ENCODE results near the gene RND2. TPM values are rescaled to one million over a fixed set of nuclear protein-coding genes. Genes with fewer than 3 reads are reported as not detected.
A peak's percentile ranks its signal among the peaks of the same experiment; 100 is the strongest.

Gene RND2
- total and polyA plus RNA-seq, 2 of the 13 experiments (the other 11 are each of a cell fraction or from before 2014, with no cell fraction given): 0.05 to 0.11 TPM

DNA sequence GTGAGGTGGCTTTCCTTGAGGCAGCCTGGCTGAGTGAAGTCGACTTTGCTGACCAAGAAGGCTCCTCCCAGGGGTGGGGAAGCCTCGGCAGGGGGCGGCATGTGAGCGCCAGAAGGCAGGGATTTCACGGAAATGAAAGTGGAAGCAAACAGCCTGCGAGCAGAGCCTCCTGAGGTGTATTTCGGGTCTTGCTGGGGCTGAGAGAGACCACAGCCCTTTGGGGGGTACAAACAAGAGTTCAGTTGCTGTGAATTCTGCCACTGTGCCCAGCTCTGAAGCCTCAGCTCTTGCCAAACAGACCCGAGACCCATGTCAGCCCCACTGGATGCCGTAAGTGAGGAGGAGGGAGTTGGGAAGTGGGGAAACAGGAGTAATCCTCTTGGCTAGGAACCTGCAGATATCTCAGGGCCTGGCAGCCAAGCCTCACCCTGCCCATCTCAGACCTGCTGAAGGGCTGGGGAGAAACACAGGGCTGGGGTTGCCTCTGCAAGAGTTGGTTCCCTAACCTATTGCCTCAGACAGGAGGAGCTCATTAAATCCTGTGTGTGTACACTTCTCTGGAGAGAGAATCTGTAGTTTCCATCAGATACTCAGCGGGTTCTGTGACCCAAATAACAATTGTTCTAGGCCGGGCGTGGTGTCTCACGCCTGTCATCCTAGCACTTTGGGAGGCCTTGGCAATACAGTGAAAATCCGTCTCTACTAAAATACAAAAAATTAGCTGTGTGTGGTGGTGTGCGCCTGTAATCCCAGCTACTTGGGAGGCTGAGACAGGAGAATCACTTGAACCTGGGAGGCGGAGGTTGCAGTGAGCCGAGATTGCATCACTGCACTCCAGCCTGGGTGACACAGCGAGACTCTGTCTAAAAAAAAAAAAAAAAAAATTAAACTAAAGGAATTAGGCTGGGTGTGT, 18.1 kb upstream of the RND2 start, which contains the start of gene IFI35 (continued):
- TF ChIP-seq ZBTB26 (CRISPR knock-in tag; IDR thresholded peaks at IDR 0.05; ENCODE audit: borderline replicate concordance): peak; percentile 72
- no peak; the same call in 1 of the 2 replicates for TF ChIP-seq REL (CRISPR knock-in tag; conservative IDR thresholded peaks at IDR 0.05)
- no peak for TF ChIP-seq ZNF780A (CRISPR knock-in tag; IDR thresholded peaks at IDR 0.05)
- TF ChIP-seq RAD21 (CRISPR knock-in tag; IDR thresholded peaks at IDR 0.05): peak; percentile 88
- TF ChIP-seq ZSCAN30 (CRISPR knock-in tag; IDR thresholded peaks at IDR 0.05): no peak
- TF ChIP-seq TEF (CRISPR knock-in tag; IDR thresholded peaks at IDR 0.05): no peak
- no peak for TF ChIP-seq NFYC (CRISPR knock-in tag; IDR thresholded peaks at IDR 0.05)
- no peak for TF ChIP-seq ZNF3 (CRISPR knock-in tag; IDR thresholded peaks at IDR 0.05)
- TF ChIP-seq THAP8 (CRISPR knock-in tag; IDR thresholded peaks at IDR 0.05; ENCODE audit: borderline replicate concordance): no peak
- TF ChIP-seq ELF3 (CRISPR knock-in tag; IDR thresholded peaks at IDR 0.05): peak; percentile 93
- TF ChIP-seq BCL3 (CRISPR knock-in tag; IDR thresholded peaks at IDR 0.05): no peak; the same call in 1 of the 2 replicates
- no peak for TF ChIP-seq CCAR2 (optimal IDR thresholded peaks at IDR 0.05; ENCODE audit: low read depth, low read length)
- TF ChIP-seq ZSCAN21 (CRISPR knock-in tag; IDR thresholded peaks at IDR 0.05; ENCODE audit: borderline replicate concordance): no peak
- no peak; the same call in 1 of the 2 replicates for TF ChIP-seq KDM5B (CRISPR knock-in tag; IDR thresholded peaks at IDR 0.05; ENCODE audit: borderline replicate concordance)
- TF ChIP-seq MED1 (CRISPR knock-in tag; IDR thresholded peaks at IDR 0.05): peak; percentile 74; the same call in 1 of the 2 replicates
- no peak for TF ChIP-seq ZNF552 (CRISPR knock-in tag; IDR thresholded peaks at IDR 0.05; ENCODE audit: borderline replicate concordance)
- no peak for TF ChIP-seq SIN3B (IDR thresholded peaks at IDR 0.05; ENCODE audit: low read length)
- TF ChIP-seq HMG20A (CRISPR knock-in tag; IDR thresholded peaks at IDR 0.05; ENCODE audit: borderline replicate concordance): no peak
- TF ChIP-seq NFE2 (CRISPR knock-in tag; IDR thresholded peaks at IDR 0.05): no peak
- TF ChIP-seq, protein P1, sequence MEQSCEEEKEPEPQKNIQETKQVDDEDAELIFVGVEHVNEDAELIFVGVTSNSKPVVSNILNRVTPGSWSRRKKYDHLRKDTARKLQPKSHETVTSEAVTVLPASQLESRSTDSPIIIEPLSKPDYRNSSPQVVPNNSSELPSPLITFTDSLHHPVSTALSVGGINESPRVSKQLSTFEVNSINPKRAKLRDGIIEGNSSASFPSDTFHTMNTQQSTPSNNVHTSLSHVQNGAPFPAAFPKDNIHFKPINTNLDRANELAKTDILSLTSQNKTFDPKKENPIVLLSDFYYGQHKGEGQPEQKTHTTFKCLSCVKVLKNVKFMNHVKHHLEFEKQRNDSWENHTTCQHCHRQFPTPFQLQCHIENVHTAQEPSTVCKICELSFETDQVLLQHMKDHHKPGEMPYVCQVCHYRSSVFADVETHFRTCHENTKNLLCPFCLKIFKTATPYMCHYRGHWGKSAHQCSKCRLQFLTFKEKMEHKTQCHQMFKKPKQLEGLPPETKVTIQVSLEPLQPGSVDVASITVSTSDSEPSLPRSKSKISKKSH (CRISPR knock-in tag; IDR thresholded peaks at IDR 0.05; ENCODE audit: borderline replicate concordance): peak; percentile 67; the same call in 1 of the 2 replicates
- TF ChIP-seq ARNT2 (CRISPR knock-in tag; IDR thresholded peaks at IDR 0.05; ENCODE audit: low read depth): no peak
- TF ChIP-seq ZNF672 (CRISPR knock-in tag; IDR thresholded peaks at IDR 0.05): no peak
- no peak for TF ChIP-seq ZNF446 (CRISPR knock-in tag; IDR thresholded peaks at IDR 0.05)
- TF ChIP-seq ZNF790 (CRISPR knock-in tag; IDR thresholded peaks at IDR 0.05; ENCODE audit: borderline replicate concordance): no peak
- no peak for TF ChIP-seq PRPF4 (IDR thresholded peaks at IDR 0.05; ENCODE audit: low read depth, low read length, poor library complexity, severe bottlenecking)

Measured in HepG2 (cell line).